ENCODE results near the gene HCFC1R1. TPM values are rescaled to one million over a fixed set of nuclear protein-coding genes. Genes with fewer than 3 reads are reported as not detected.

HCFC1R1 gene
- total and polyA plus RNA-seq, 2 of the 8 experiments (the other 6 are each of a cell fraction or from before 2014, with no cell fraction given): 72.7 to 138 TPM

DNA sequence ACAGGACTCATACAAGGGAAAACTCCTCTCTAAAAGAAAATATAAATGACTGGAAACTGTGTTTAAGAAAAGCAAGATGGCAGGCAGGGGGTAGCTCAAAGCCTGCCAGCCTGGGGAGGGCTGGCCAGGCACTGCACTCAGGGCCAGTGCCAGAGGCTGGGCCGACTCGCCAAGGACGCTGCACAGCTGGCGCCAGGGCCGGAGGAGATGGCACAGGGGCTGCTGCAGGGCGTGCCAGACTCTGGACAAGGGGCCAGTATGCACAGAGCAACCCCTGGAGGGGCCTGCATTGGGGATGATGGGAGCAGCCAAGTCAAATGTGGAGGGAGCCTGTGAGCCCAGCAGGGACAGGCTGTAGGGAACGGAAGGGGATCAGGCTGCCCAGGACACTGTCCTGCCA is 47.5 kb downstream of the HCFC1R1 start:
- Histone ChIP-seq H3K27ac (ENCODE audit: low read depth, low read length) (no peak overlapping the region), H2BK5ac (ENCODE audit: low read depth, low read length) (no peak overlapping the region), H3K4me2 (ENCODE audit: insufficient read depth in 1 of 2, low read depth in 2 of 2, low read length in 2 of 2) (no peak overlapping the region), H3K79me2 (ENCODE audit: control insufficient read depth in 1 of 2, insufficient read depth in 2 of 2, low read length in 2 of 2) (peaks cover 0 to 8% of the 10 kb centered on the region in 2 experiments; a peak in 2 of 4 replicates), H4K20me1 (replicated peaks in 1 of 2; ENCODE audit: control insufficient read depth in 1 of 2, insufficient read depth in 2 of 2, low read length in 2 of 2) (peaks cover 20 to 35% of the 10 kb centered on the region in 2 experiments), H4K5ac (ENCODE audit: insufficient read length, low read depth, low read length) (no peak overlapping the region), H3K79me1 (ENCODE audit: low read depth, low read length) (peaks cover 15% of the 10 kb centered on the region), H3K23me2 (ENCODE audit: low read depth, low read length) (peaks cover 9% of the 10 kb centered on the region; the same call in 1 of the 2 replicates), H2AFZ (ENCODE audit: low read length) (no peak overlapping the region), H3K36me3 (ENCODE audit: control insufficient read depth in 2 of 4, insufficient read depth in 4 of 4, low read length in 3 of 4) (peaks cover 20 to 46% (median 33%) of the 10 kb centered on the region in 4 experiments), H3K4me1 (replicated peaks in 1 of 4; ENCODE audit: control insufficient read depth in 3 of 4, insufficient read depth in 4 of 4, low read length in 3 of 4) (peaks cover 0 to 10% (median 6%) of the 10 kb centered on the region in 4 experiments; a peak in 5 of 7 replicates), H2BK15ac (ENCODE audit: low read length) (no peak overlapping the region), H2AK5ac (ENCODE audit: low read depth, low read length) (no peak overlapping the region), H3K18ac (ENCODE audit: extremely low read depth, low read length) (no peak overlapping the region), H2BK20ac (ENCODE audit: low read length) (no peak overlapping the region), H4K91ac (replicated peaks; ENCODE audit: insufficient read length, low read length) (no peak overlapping the region), H2BK12ac (ENCODE audit: low read depth, low read length) (no peak overlapping the region), H3K56ac (replicated peaks; ENCODE audit: insufficient read length, low read depth, low read length) (no peak overlapping the region), H3K14ac (ENCODE audit: insufficient read length) (no peak overlapping the region), H3K4ac (replicated peaks; ENCODE audit: insufficient read length, low read depth, low read length) (no peak overlapping the region), H4K8ac (ENCODE audit: extremely low read depth, insufficient read depth, low read length) (no peak overlapping the region), H3K4me3 (ENCODE audit: extremely low read depth in 1 of 4, insufficient read depth in 2 of 4, low read depth in 3 of 4, low read length in 4 of 4) (no peak overlapping the region), H3K9me3 (ENCODE audit: insufficient read depth in 2 of 2, low read depth in 1 of 2, low read length in 1 of 2) (no peaks in the 10 kb centered on the region), H3K9ac (replicated peaks in 1 of 4; ENCODE audit: extremely low read depth in 1 of 4, low read depth in 3 of 4, low read length in 3 of 4) (no peak overlapping the region), H3K27me3 (replicated peaks in 1 of 4; ENCODE audit: control insufficient read depth in 3 of 4, extremely low read depth in 1 of 4, insufficient read depth in 3 of 4, low read length in 3 of 4) (no peaks in the 10 kb centered on the region), H2BK120ac (replicated peaks; ENCODE audit: low read depth, low read length) (no peak overlapping the region), H3K23ac (ENCODE audit: insufficient read length) (no peak overlapping the region)
- ChIA-PET POLR2A (ENCODE audit: partially characterized antibody) (interaction anchor here (1.0 to 25.4 kb wide), 6 partner anchors 10 to 103 kb away, joined by 3 to 455 read pairs (median 6); partner anchors contain the start of genes CLDN6, HCFC1R1, KREMEN2 and PAQR4), CTCF (ENCODE audit: partially characterized antibody) (interaction anchor here (0.8 to 1.4 kb wide), 5 partner anchors 9 to 202 kb away, joined by 3 to 4 read pairs (median 3); partner anchors contain the start of gene KREMEN2)
- WGBS, 2 experiments (ENCODE audit: extremely low coverage in 1 of 2, insufficient coverage in 1 of 2, insufficient read length in 1 of 2, insufficient replicate concordance in 2 of 2, low coverage in 1 of 2, low lambda C conversion rate in 2 of 2, missing lambda C conversion rate in 1 of 2): 92% methylated on average over 7 of the region's 7 CpGs; no CpG with 5 or more reads in 1 of the 2 experiments
- FAIRE-seq (no peak), DNase-seq (ENCODE audit: low read depth in 1 of 2, low spot score in 2 of 2) (no peak)
- no peak for TF ChIP-seq SIN3A (conservative IDR thresholded peaks at IDR 0.05 in 1 of 2, IDR thresholded peaks at IDR 0.05 in 1 of 2; ENCODE audit: low read depth in 1 of 2, low read length in 2 of 2)
- no peak for TF ChIP-seq GABPA (IDR thresholded peaks at IDR 0.05; ENCODE audit: borderline replicate concordance, insufficient read depth, low read length)
- no peak for TF ChIP-seq SP4 (IDR thresholded peaks at IDR 0.05; ENCODE audit: low read length)
- TF ChIP-seq BACH1 (IDR thresholded peaks at IDR 0.05; ENCODE audit: low read length): no peak
- TF ChIP-seq, protein P1, sequence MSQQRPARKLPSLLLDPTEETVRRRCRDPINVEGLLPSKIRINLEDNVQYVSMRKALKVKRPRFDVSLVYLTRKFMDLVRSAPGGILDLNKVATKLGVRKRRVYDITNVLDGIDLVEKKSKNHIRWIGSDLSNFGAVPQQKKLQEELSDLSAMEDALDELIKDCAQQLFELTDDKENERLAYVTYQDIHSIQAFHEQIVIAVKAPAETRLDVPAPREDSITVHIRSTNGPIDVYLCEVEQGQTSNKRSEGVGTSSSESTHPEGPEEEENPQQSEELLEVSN (IDR thresholded peaks at IDR 0.05): no peak
- no peak for TF ChIP-seq KDM4A (IDR thresholded peaks at IDR 0.05; ENCODE audit: low read depth, low read length, severe bottlenecking)
- no peak for TF ChIP-seq ASH2L (IDR thresholded peaks at IDR 0.05; ENCODE audit: low read length)
- TF ChIP-seq, protein P2, sequence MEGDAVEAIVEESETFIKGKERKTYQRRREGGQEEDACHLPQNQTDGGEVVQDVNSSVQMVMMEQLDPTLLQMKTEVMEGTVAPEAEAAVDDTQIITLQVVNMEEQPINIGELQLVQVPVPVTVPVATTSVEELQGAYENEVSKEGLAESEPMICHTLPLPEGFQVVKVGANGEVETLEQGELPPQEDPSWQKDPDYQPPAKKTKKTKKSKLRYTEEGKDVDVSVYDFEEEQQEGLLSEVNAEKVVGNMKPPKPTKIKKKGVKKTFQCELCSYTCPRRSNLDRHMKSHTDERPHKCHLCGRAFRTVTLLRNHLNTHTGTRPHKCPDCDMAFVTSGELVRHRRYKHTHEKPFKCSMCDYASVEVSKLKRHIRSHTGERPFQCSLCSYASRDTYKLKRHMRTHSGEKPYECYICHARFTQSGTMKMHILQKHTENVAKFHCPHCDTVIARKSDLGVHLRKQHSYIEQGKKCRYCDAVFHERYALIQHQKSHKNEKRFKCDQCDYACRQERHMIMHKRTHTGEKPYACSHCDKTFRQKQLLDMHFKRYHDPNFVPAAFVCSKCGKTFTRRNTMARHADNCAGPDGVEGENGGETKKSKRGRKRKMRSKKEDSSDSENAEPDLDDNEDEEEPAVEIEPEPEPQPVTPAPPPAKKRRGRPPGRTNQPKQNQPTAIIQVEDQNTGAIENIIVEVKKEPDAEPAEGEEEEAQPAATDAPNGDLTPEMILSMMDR (IDR thresholded peaks at IDR 0.05; ENCODE audit: control extremely low read depth in 1 of 3, insufficient read depth in 1 of 3, low read depth in 1 of 3, low read length in 3 of 3): no peak
- TF ChIP-seq PHF8 (conservative IDR thresholded peaks at IDR 0.05; ENCODE audit: low read depth, low read length): no peak
- TF ChIP-seq BRCA1 (IDR thresholded peaks at IDR 0.05; ENCODE audit: low read depth, low read length): no peak

Data from H1 (cell line).